ENCODE measurements around the gene CENPO. TPM values are rescaled to one million over a fixed set of nuclear protein-coding genes. Genes with fewer than 3 reads are reported as not detected.

CENPO gene
- total RNA-seq, 1 donor: 26.3 TPM

DNA sequence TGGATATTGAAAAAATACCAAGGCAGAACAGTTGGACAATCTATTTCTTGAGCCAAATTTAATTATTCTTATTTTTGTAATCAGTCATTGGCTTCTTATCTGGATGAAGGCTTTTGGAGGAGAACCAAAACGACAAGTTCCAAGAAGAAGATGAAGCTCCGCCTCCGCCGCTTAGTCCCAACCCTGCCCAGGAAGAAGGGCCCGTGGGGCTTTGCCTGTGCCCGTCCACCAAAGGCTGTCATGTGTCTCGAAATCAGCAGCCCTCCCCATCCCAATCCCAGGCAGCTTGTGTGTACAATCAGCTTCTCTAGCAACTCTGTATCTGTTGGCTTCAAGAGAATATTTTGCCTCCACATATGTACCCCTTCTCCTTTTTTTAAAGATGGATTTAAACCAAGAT, 24.6 kb upstream of the CENPO start:
- H3K4me3 ChIP-seq (ENCODE audit: low read depth, low read length): no peak overlapping the region
- DNase-seq (ENCODE audit: low read depth): no peak
- TF ChIP-seq, protein P1, sequence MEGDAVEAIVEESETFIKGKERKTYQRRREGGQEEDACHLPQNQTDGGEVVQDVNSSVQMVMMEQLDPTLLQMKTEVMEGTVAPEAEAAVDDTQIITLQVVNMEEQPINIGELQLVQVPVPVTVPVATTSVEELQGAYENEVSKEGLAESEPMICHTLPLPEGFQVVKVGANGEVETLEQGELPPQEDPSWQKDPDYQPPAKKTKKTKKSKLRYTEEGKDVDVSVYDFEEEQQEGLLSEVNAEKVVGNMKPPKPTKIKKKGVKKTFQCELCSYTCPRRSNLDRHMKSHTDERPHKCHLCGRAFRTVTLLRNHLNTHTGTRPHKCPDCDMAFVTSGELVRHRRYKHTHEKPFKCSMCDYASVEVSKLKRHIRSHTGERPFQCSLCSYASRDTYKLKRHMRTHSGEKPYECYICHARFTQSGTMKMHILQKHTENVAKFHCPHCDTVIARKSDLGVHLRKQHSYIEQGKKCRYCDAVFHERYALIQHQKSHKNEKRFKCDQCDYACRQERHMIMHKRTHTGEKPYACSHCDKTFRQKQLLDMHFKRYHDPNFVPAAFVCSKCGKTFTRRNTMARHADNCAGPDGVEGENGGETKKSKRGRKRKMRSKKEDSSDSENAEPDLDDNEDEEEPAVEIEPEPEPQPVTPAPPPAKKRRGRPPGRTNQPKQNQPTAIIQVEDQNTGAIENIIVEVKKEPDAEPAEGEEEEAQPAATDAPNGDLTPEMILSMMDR (IDR thresholded peaks at IDR 0.05; ENCODE audit: insufficient read depth, low read depth, low read length): no peak

DNA sequence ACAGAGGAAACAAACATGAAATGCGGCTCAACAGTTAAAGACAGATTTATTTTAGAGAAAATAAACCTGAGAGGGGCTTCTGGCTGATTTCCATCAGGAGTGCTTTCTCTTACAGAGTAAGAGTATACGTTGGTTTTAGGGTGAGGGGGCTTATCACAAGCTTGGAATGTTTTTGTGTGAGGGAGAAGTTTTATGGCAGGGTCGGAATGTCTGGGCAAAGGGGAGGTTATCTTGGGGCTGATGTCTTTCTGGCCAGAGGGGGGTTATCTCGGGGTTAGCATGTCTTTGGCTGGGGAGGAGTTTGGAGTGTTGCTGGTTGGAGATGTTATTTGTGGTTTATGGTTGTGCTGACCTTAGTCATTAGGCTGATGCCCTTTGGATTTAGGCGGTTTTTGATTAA, 22.2 kb upstream of the CENPO start:
- DNase-seq (ENCODE audit: low read depth): no peak
- TF ChIP-seq, protein P1 (IDR thresholded peaks at IDR 0.05; ENCODE audit: insufficient read depth, low read depth, low read length): no peak
- no peak overlapping the region for H3K4me3 ChIP-seq (ENCODE audit: low read depth, low read length)

DNA sequence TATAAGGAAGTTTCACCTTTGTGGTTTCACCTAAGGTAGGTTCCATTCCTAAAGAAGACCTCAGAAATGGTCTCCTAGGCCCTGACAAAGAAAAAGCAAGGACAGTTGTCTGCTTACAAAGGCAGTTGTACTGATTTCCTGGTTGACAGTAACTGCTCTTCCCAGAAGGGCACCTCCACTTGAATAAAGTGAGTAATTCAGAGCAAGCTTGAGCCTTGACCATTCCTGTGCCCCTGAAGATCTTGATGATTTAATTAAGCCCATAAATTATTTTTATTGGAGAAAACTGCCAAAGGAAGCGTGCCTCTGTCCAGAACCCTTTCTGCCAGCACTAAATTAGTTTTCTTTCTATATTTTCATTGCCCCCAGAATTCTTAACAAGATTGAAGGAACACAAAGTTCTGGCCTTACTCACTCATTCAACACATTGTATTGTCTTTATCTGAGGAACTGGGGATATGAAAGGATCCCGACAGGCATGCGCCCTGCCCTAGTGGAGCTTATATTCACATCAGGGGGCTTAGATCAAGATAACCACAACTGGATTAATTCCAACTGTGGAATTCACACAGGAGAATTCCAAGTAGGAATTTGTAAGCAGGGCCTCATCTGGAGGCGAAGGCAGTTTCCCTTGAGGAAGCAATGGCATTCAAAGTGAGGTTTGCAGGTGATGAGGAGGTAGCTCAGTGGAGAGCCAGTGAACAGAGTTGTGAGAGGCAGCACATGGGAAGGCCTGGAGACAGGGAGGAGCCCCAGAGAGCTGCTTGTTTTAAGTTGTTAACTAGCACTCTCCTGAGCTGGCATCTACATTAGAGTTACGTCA, 21.2 kb upstream of the CENPO start:
- no peak overlapping the region for H3K4me3 ChIP-seq (ENCODE audit: low read depth, low read length)

DNA sequence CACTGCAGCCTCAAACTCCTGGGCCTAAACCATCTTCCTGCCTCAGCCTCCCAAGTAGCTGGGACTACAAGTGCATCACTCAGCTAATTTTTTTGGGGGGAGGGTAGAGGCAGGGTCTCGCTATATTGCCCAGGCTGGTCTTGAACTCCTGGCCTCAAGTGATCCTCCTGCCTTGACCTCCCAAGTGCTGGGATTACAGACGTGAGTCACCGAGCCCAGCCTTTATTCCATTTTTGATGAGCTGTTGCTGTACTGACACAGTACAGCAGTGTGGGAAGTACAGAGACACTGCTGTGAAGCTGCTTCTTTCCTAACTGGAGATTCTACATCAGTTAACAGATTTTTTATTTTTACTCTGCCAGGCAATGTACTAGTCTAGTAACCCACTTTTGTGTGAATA, 18.9 kb upstream of the CENPO start:
- H3K4me3 ChIP-seq (ENCODE audit: low read depth, low read length): no peak overlapping the region
- TF ChIP-seq, protein P1 (IDR thresholded peaks at IDR 0.05; ENCODE audit: insufficient read depth, low read depth, low read length): no peak
- no peak for DNase-seq (ENCODE audit: low read depth)

More for the DNA sequence above, 21.2 kb upstream of the CENPO start:
- TF ChIP-seq, protein P1 (IDR thresholded peaks at IDR 0.05; ENCODE audit: insufficient read depth, low read depth, low read length): no peak
- no peak for DNase-seq (ENCODE audit: low read depth)

DNA sequence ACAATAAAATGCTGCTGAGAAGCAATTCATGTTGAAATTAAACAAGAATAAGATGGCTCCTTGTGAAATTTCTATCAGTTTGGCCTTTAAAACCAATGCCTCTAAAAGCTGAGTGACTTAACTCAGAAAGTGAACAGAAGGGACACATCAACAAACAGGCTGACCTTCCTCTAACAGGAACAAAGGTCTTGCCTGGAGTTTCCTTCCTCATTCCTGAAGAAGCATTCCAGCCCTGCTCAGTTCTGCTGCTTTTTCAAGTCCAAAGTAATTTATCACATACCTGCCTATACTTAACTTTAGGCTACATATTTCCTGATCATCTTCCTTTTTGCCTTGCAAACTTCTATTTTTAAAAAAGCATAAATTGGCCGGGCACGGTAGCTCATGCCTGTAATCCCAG, 14.1 kb upstream of the CENPO start:
- no peak overlapping the region for H3K4me3 ChIP-seq (ENCODE audit: low read depth, low read length)
- DNase-seq (ENCODE audit: low read depth): no peak
- TF ChIP-seq, protein P1 (IDR thresholded peaks at IDR 0.05; ENCODE audit: insufficient read depth, low read depth, low read length): no peak

GRCh38 chr2:24783641-24784040, 9.6 kb upstream of the CENPO start:
- no peak for DNase-seq (ENCODE audit: low read depth)
- H3K4me3 ChIP-seq (ENCODE audit: low read depth, low read length): no peak overlapping the region
- TF ChIP-seq, protein P1 (IDR thresholded peaks at IDR 0.05; ENCODE audit: insufficient read depth, low read depth, low read length): no peak
